WTC11 (cell line): ENCODE data around the gene DECR2. TPM values are rescaled to one million over a fixed set of nuclear protein-coding genes. Genes with fewer than 3 reads are reported as not detected.
A peak's percentile ranks its signal among the peaks of the same experiment; 100 is the strongest.

Experiments
- ATAC-seq: fragments of 200-7000 bp; cut with Tn5 transposase; 2 replicates; pipeline ENCODE4 v1.10.0; 2021; ENCODE audit warnings: mild to moderate bottlenecking, moderate library complexity
- CTCF ChIA-PET: fragments of 300-600 bp; sonication (Branson Sonifier 250); formaldehyde crosslinking; loops from one replicate; lab custom pipeline; 2021; ENCODE audit warnings: antibody characterized with exemption; lab: Charles Lee
- POLR2A ChIA-PET: fragments of 350-600 bp; sonication (Branson Sonifier 250); formaldehyde crosslinking; loops from one replicate; lab custom pipeline; 2021; ENCODE audit warnings: antibody characterized with exemption; lab: Charles Lee
- DNase-seq: peaks from one replicate; pipeline ENCODE4 v3.0.0; 2021; ENCODE audit warnings: low spot score
- H3K27ac Mint-ChIP-seq: 2 replicates; pipeline ENCODE4 v1.8.0; 2021; ENCODE audit warnings: mixed read lengths
- H3K27me3 Mint-ChIP-seq: 2 replicates; pipeline ENCODE4 v1.8.0; 2021; ENCODE audit warnings: low read depth, mild to moderate bottlenecking, moderate library complexity, mixed read lengths
- H3K36me3 Mint-ChIP-seq: 2 replicates; pipeline ENCODE4 v1.8.0; 2021; ENCODE audit warnings: mixed read lengths
- H3K4me1 Mint-ChIP-seq: 2 replicates; pipeline ENCODE4 v1.8.0; 2022; ENCODE audit warnings: mixed read lengths
- H3K4me3 Mint-ChIP-seq: 2 replicates; pipeline ENCODE4 v1.8.0; 2021; ENCODE audit warnings: mild to moderate bottlenecking, moderate library complexity, mixed read lengths
- H3K9me3 Mint-ChIP-seq: 2 replicates; pipeline ENCODE4 v1.8.0; 2021; ENCODE audit warnings: mixed read lengths
- AR ChIP-seq: fragments of 250-450 bp; sonication (Bioruptor Pico); IDR thresholded peaks from 2 replicates; pipeline ENCODE4 v1.9.0; 2021; ENCODE audit warnings: mild to moderate bottlenecking
- ATF3 ChIP-seq: sonication (generic); formaldehyde crosslinking; conservative IDR thresholded peaks from 2 replicates; pipeline ENCODE4 v1.8.1; 2022; ENCODE audit warnings: mild to moderate bottlenecking, missing genetic modification reagents
- CDX4 ChIP-seq: fragments of 250-450 bp; sonication (Bioruptor Pico); IDR thresholded peaks from 2 replicates; pipeline ENCODE4 v1.9.0; 2021; ENCODE audit warnings: moderate library complexity, mild to moderate bottlenecking, inconsistent platforms, borderline replicate concordance
- CREB1 ChIP-seq: sonication (generic); formaldehyde crosslinking; IDR thresholded peaks from 2 replicates; pipeline ENCODE4 v1.8.0; 2023; ENCODE audit warnings: mild to moderate bottlenecking, missing genetic modification reagents
- E2F4 ChIP-seq: sonication (generic); formaldehyde crosslinking; IDR thresholded peaks from 2 replicates; pipeline ENCODE4 v1.8.1; 2022; ENCODE audit warnings: low read depth, mild to moderate bottlenecking, moderate library complexity, missing genetic modification reagents, borderline replicate concordance
- E2F5 ChIP-seq: sonication (generic); formaldehyde crosslinking; IDR thresholded peaks from 2 replicates; pipeline ENCODE4 v1.8.1; 2022; ENCODE audit warnings: mild to moderate bottlenecking, moderate library complexity, missing genetic modification reagents
- FOXK1 ChIP-seq: sonication (generic); formaldehyde crosslinking; IDR thresholded peaks from 2 replicates; pipeline ENCODE4 v1.8.0; 2022; ENCODE audit warnings: mild to moderate bottlenecking, moderate library complexity, missing genetic modification reagents
- GABPB1 ChIP-seq: sonication (generic); formaldehyde crosslinking; IDR thresholded peaks from 2 replicates; pipeline ENCODE4 v1.8.1; 2023; ENCODE audit warnings: mild to moderate bottlenecking, missing genetic modification reagents
- IRF1 ChIP-seq: sonication (generic); formaldehyde crosslinking; IDR thresholded peaks from 2 replicates; pipeline ENCODE4 v1.8.0; 2023; ENCODE audit warnings: missing genetic modification reagents
- IRF2 ChIP-seq: sonication (generic); formaldehyde crosslinking; IDR thresholded peaks from 2 replicates; pipeline ENCODE4 v1.8.0; 2022; ENCODE audit warnings: low read depth, missing genetic modification reagents, borderline replicate concordance
- KAT7 ChIP-seq: sonication (generic); formaldehyde crosslinking; IDR thresholded peaks from 2 replicates; pipeline ENCODE4 v1.8.1; 2023; ENCODE audit warnings: missing genetic modification reagents, mild to moderate bottlenecking, borderline replicate concordance
- MAX ChIP-seq: sonication (generic); formaldehyde crosslinking; IDR thresholded peaks from 2 replicates; pipeline ENCODE4 v1.8.0; 2022; ENCODE audit warnings: mild to moderate bottlenecking, missing genetic modification reagents
- NFATC4 ChIP-seq: fragments of 250-450 bp; sonication (Bioruptor Pico); IDR thresholded peaks from 2 replicates; pipeline ENCODE4 v1.9.0; 2021; ENCODE audit warnings: mild to moderate bottlenecking
- NFYB ChIP-seq: sonication (generic); formaldehyde crosslinking; conservative IDR thresholded peaks from 2 replicates; pipeline ENCODE4 v1.8.0; 2022; ENCODE audit warnings: low read depth, missing genetic modification reagents
- NR3C1 ChIP-seq: sonication (generic); formaldehyde crosslinking; conservative IDR thresholded peaks from 2 replicates; pipeline ENCODE4 v1.8.1; 2023; ENCODE audit warnings: low read depth, mild to moderate bottlenecking, missing genetic modification reagents
- RORB ChIP-seq: fragments of 250-450 bp; sonication (Bioruptor Pico); IDR thresholded peaks from 2 replicates; pipeline ENCODE4 v1.9.0; 2021; ENCODE audit warnings: mild to moderate bottlenecking
- SMAD3 ChIP-seq: sonication (generic); formaldehyde crosslinking; IDR thresholded peaks from 2 replicates; pipeline ENCODE4 v1.8.0; 2022; ENCODE audit warnings: missing genetic modification reagents, mild to moderate bottlenecking, borderline replicate concordance
- STAT6 ChIP-seq: sonication (generic); formaldehyde crosslinking; conservative IDR thresholded peaks from 2 replicates; pipeline ENCODE4 v1.8.1; 2023; ENCODE audit warnings: mild to moderate bottlenecking, low read depth, missing genetic modification reagents, moderate library complexity
- TEAD1 ChIP-seq: sonication (generic); formaldehyde crosslinking; IDR thresholded peaks from 2 replicates; pipeline ENCODE4 v1.8.0; 2022; ENCODE audit warnings: mild to moderate bottlenecking, missing genetic modification reagents
- ZNF138 ChIP-seq: sonication (generic); formaldehyde crosslinking; conservative IDR thresholded peaks from 2 replicates; pipeline ENCODE4 v1.8.1; 2022; ENCODE audit warnings: mild to moderate bottlenecking, moderate library complexity, missing genetic modification reagents
- ZNF232 ChIP-seq: sonication (generic); formaldehyde crosslinking; IDR thresholded peaks from 2 replicates; pipeline ENCODE4 v1.8.0; 2022; ENCODE audit warnings: mild to moderate bottlenecking, missing genetic modification reagents
- ZNF263 ChIP-seq: sonication (generic); formaldehyde crosslinking; IDR thresholded peaks from 2 replicates; pipeline ENCODE4 v1.8.1; 2022; ENCODE audit warnings: low read depth, mild to moderate bottlenecking, moderate library complexity, missing genetic modification reagents
- ZNF317 ChIP-seq: sonication (generic); formaldehyde crosslinking; IDR thresholded peaks from 2 replicates; pipeline ENCODE4 v1.8.1; 2023; ENCODE audit warnings: low read depth, mild to moderate bottlenecking, moderate library complexity, missing genetic modification reagents, borderline replicate concordance
- ZNF423 ChIP-seq: fragments of 250-450 bp; sonication (Bioruptor Pico); IDR thresholded peaks from 2 replicates; pipeline ENCODE4 v2.1.2; 2022; ENCODE audit warnings: mild to moderate bottlenecking, moderate library complexity
- ZNF671 ChIP-seq: fragments of 250-450 bp; sonication (Bioruptor Pico); IDR thresholded peaks from 2 replicates; pipeline ENCODE4 v1.8.0; 2021; ENCODE audit warnings: mild to moderate bottlenecking
- total RNA-seq: library from RNA; stranded (reverse); gene quantifications from 3 replicates; pipeline ENCODE4 v1.2.3, GENCODE V29; 2021

DECR2 gene
- total RNA-seq, 1 experiment from 2014 or later: 43.6 TPM

GRCh38 chr16:444027-444426, 42.3 kb downstream of the DECR2 start:
- Mint-ChIP-seq H3K36me3 (no peaks in the 10 kb centered on the region), H3K9me3 (no peaks in the 10 kb centered on the region), H3K4me1 (peaks cover 3% of the 10 kb centered on the region; the same call in 1 of the 2 replicates), H3K4me3 (no peak overlapping the region), H3K27me3 (no peaks in the 10 kb centered on the region), H3K27ac (peak overlapping the region; percentile 73)
- ChIA-PET CTCF (no interaction called here), POLR2A (no interaction called here)
- DNase-seq (no peak), ATAC-seq (no peak)
- no peak for TF ChIP-seq TEAD1 (CRISPR knock-in tag)
- TF ChIP-seq GABPB1: no peak
- no peak for TF ChIP-seq IRF1
- TF ChIP-seq KAT7 (CRISPR knock-in tag): no peak

- Mint-ChIP-seq H3K4me3 (no peak overlapping the region), H3K27me3 (no peaks in the 10 kb centered on the region), H3K36me3 (no peaks in the 10 kb centered on the region), H3K9me3 (no peaks in the 10 kb centered on the region), H3K4me1 (peaks cover 3% of the 10 kb centered on the region; the same call in 1 of the 2 replicates), H3K27ac (no peak overlapping the region)
- ChIA-PET POLR2A (interaction anchor here (0.7 kb wide), 1 partner anchor 66 kb away, joined by 4 read pairs; no protein-coding TSS in a partner anchor), CTCF (no interaction called here)
- TF ChIP-seq MAX: no peak
- no peak for TF ChIP-seq CDX4 (CRISPR knock-in tag)
- no peak for TF ChIP-seq NR3C1 (CRISPR knock-in tag)
- TF ChIP-seq FOXK1 (CRISPR knock-in tag): no peak
- TF ChIP-seq ATF3: no peak
- no peak for TF ChIP-seq ZNF671 (CRISPR knock-in tag)
- TF ChIP-seq TEAD1 (CRISPR knock-in tag): no peak
- TF ChIP-seq ZNF423: no peak
- ATAC-seq (no peak), DNase-seq (no peak)
These were observed 43.9 kb downstream of the DECR2 start for GRCh38 chr16:445566-445965.

- POLR2A ChIA-PET: no interaction called here
- H3K4me1 Mint-ChIP-seq: peaks cover 3% of the 10 kb centered on the region
- H3K9me3 Mint-ChIP-seq: no peaks in the 10 kb centered on the region
- no peak overlapping the region for H3K4me3 Mint-ChIP-seq
- ATAC-seq: no peak
- H3K36me3 Mint-ChIP-seq: no peaks in the 10 kb centered on the region
- CTCF ChIA-PET: interaction anchor here (1.2 to 2.2 kb wide), 3 partner anchors 37 to 49 kb away, joined by 4 to 9 read pairs (median 5); partner anchors contain the start of gene DECR2
- no peak for DNase-seq
- H3K27me3 Mint-ChIP-seq: no peaks in the 10 kb centered on the region
- peak overlapping the region; percentile 9; the same call in 1 of the 2 replicates for H3K27ac Mint-ChIP-seq
- TF ChIP-seq AR (CRISPR knock-in tag) (no peak), NFATC4 (CRISPR knock-in tag) (no peak), SMAD3 (CRISPR knock-in tag) (no peak), E2F5 (CRISPR knock-in tag) (no peak), E2F4 (CRISPR knock-in tag) (no peak), ZNF232 (no peak), IRF2 (CRISPR knock-in tag) (no peak), NFYB (CRISPR knock-in tag) (no peak), ZNF138 (CRISPR knock-in tag) (no peak), ZNF317 (CRISPR knock-in tag) (no peak), STAT6 (CRISPR knock-in tag) (no peak), ZNF263 (CRISPR knock-in tag) (no peak), CREB1 (CRISPR knock-in tag) (no peak), RORB (CRISPR knock-in tag) (no peak)
These were observed 48.7 kb downstream of the DECR2 start for GRCh38 chr16:450385-450784.
